H1 (cell line): Measurements from ENCODE around the gene DCN. TPM values are rescaled to one million over a fixed set of nuclear protein-coding genes. Genes with fewer than 3 reads are reported as not detected.

ENCODE experiments used
- CTCF ChIA-PET: fragments of 300-600 bp; sonication (Branson Sonifier 250); formaldehyde crosslinking; loops from one replicate; lab custom pipeline; 2021; ENCODE audit not compliant: partially characterized antibody; lab: Charles Lee
- POLR2A ChIA-PET: fragments of 300-600 bp; sonication (Branson Sonifier 250); formaldehyde crosslinking; loops from one replicate; lab custom pipeline; 2021; ENCODE audit warnings: inconsistent platforms; ENCODE audit not compliant: partially characterized antibody; lab: Charles Lee
- DNase-seq, 2 experiments: peaks; one replicate each; pipeline versions ENCODE4 v3.0.0 to v3.0.0-alpha.2; 2010 to 2022; ENCODE audit warnings: low spot score in 2 of 2, low read depth in 1 of 2, mixed read lengths in 1 of 2
- FAIRE-seq: peaks from 2 replicates; lab custom pipeline; 2011; peaks lifted over from hg19 to GRCh38; lab: Jason Lieb, UNC
- H2AFZ ChIP-seq: 2 replicates; pipeline ENCODE4 v1.8.1; 2012; ENCODE audit warnings: low read length, inconsistent platforms
- H2AK5ac ChIP-seq: 2 replicates; pipeline ENCODE4 v1.6.1; 2013; ENCODE audit warnings: low read depth, low read length
- H2BK120ac ChIP-seq: replicated peaks from 2 replicates; pipeline ENCODE3; 2013; ENCODE audit warnings: low read depth, low read length, inconsistent platforms
- H2BK12ac ChIP-seq: 2 replicates; pipeline ENCODE4 v1.6.1; 2013; ENCODE audit warnings: low read depth, low read length
- H2BK15ac ChIP-seq: 2 replicates; pipeline ENCODE4 v1.6.1; 2013; ENCODE audit warnings: low read length
- H2BK20ac ChIP-seq: 2 replicates; pipeline ENCODE4 v1.6.1; 2013; ENCODE audit warnings: low read length
- H2BK5ac ChIP-seq: 2 replicates; pipeline ENCODE4 v1.6.1; 2013; ENCODE audit warnings: low read depth, low read length
- H3K14ac ChIP-seq: 2 replicates; pipeline ENCODE4 v1.6.1; 2013; ENCODE audit warnings: inconsistent platforms; ENCODE audit not compliant: insufficient read length
- H3K18ac ChIP-seq: 2 replicates; pipeline ENCODE4 v1.6.1; 2013; ENCODE audit warnings: low read length; ENCODE audit errors: extremely low read depth
- H3K23ac ChIP-seq: 2 replicates; pipeline ENCODE4 v1.6.1; 2013; ENCODE audit warnings: inconsistent platforms; ENCODE audit not compliant: insufficient read length
- H3K23me2 ChIP-seq: 2 replicates; pipeline ENCODE4 v1.6.1; 2013; ENCODE audit warnings: low read depth, low read length
- H3K27ac ChIP-seq: 2 replicates; pipeline ENCODE4 v1.6.1; 2011; ENCODE audit warnings: low read depth, low read length, inconsistent platforms
- H3K27me3 ChIP-seq, 4 experiments: replicated peaks in 1 of 4; 1 replicate in 1 of 4; 2 replicates in 3 of 4; pipeline versions ENCODE4 v1.6.1 to v1.8.1; 2011 to 2013; ENCODE audit warnings: low read length in 3 of 4, mild to moderate bottlenecking in 3 of 4, inconsistent platforms in 2 of 4, mixed read lengths in 2 of 4, moderate library complexity in 1 of 4; ENCODE audit not compliant: control insufficient read depth in 3 of 4, insufficient read depth in 3 of 4; ENCODE audit errors: extremely low read depth in 1 of 4
- H3K36me3 ChIP-seq, 4 experiments: 2 replicates each; pipeline versions ENCODE4 v1.6.1 to v1.8.1; 2011 to 2013; ENCODE audit warnings: mild to moderate bottlenecking in 4 of 4, low read length in 3 of 4, moderate library complexity in 2 of 4, control low read depth in 1 of 4, inconsistent platforms in 1 of 4; ENCODE audit not compliant: insufficient read depth in 4 of 4, control insufficient read depth in 2 of 4
- H3K4ac ChIP-seq: replicated peaks from 2 replicates; pipeline ENCODE3; 2013; ENCODE audit warnings: low read length, low read depth, mixed read lengths, inconsistent platforms; ENCODE audit not compliant: insufficient read length
- H3K4me1 ChIP-seq, 4 experiments: replicated peaks in 1 of 4; 1 replicate in 1 of 4; 2 replicates in 3 of 4; pipeline versions ENCODE4 v1.6.1 to v1.8.1; 2011 to 2013; ENCODE audit warnings: low read length in 3 of 4, inconsistent platforms in 2 of 4, mixed read lengths in 1 of 4; ENCODE audit not compliant: insufficient read depth in 4 of 4, control insufficient read depth in 3 of 4
- H3K4me2 ChIP-seq, 2 experiments: 2 replicates each; pipeline versions ENCODE4 v1.6.1 to v1.8.1; 2011 to 2013; ENCODE audit warnings: low read depth in 2 of 2, low read length in 2 of 2, control low read depth in 1 of 2, inconsistent platforms in 1 of 2, mild to moderate bottlenecking in 1 of 2; ENCODE audit not compliant: insufficient read depth in 1 of 2
- H3K4me3 ChIP-seq, 4 experiments: fragments of 200-600, 300-600 bp in 1 of 4; sonication (generic), shearing (Covaris generic), sonication (Bioruptor Twin) in 1 of 4; 2 replicates each; pipeline versions ENCODE4 v1.5.1 to v1.8.1; 2011 to 2016; ENCODE audit warnings: low read length in 4 of 4, low read depth in 3 of 4, control low read depth in 2 of 4, inconsistent platforms in 2 of 4, mild to moderate bottlenecking in 2 of 4, mixed read lengths in 1 of 4, moderate library complexity in 1 of 4; ENCODE audit not compliant: insufficient read depth in 2 of 4; ENCODE audit errors: extremely low read depth in 1 of 4
- H3K56ac ChIP-seq: replicated peaks from 2 replicates; pipeline ENCODE3; 2013; ENCODE audit warnings: low read depth, mild to moderate bottlenecking, mixed read lengths, low read length, inconsistent platforms; ENCODE audit not compliant: insufficient read length
- H3K79me1 ChIP-seq: 2 replicates; pipeline ENCODE4 v1.6.1; 2013; ENCODE audit warnings: low read depth, low read length, control low read depth
- H3K79me2 ChIP-seq, 2 experiments: 2 replicates each; pipeline versions ENCODE4 v1.6.1 to v1.8.1; 2012 to 2013; ENCODE audit warnings: low read length in 2 of 2, mild to moderate bottlenecking in 2 of 2, inconsistent platforms in 1 of 2; ENCODE audit not compliant: insufficient read depth in 2 of 2, control insufficient read depth in 1 of 2
- H3K9ac ChIP-seq, 4 experiments: replicated peaks in 1 of 4; 1 replicate in 1 of 4; 2 replicates in 3 of 4; pipeline versions ENCODE4 v1.6.1 to v1.8.1; 2011 to 2013; ENCODE audit warnings: low read depth in 3 of 4, low read length in 3 of 4, control low read depth in 2 of 4, mild to moderate bottlenecking in 2 of 4, moderate library complexity in 2 of 4, inconsistent platforms in 1 of 4; ENCODE audit errors: extremely low read depth in 1 of 4
- H3K9me3 ChIP-seq, 2 experiments: 2 replicates each; pipeline versions ENCODE4 v1.6.1 to v1.8.1; 2012 to 2013; ENCODE audit warnings: mild to moderate bottlenecking in 2 of 2, moderate library complexity in 2 of 2, control low read depth in 1 of 2, inconsistent platforms in 1 of 2, low read depth in 1 of 2, low read length in 1 of 2, mixed read lengths in 1 of 2; ENCODE audit not compliant: insufficient read depth in 2 of 2
- H4K20me1 ChIP-seq, 2 experiments: replicated peaks in 1 of 2; 2 replicates each; pipeline versions ENCODE3 to v1.8.1; 2011 to 2013; ENCODE audit warnings: inconsistent platforms in 2 of 2, low read length in 2 of 2, mild to moderate bottlenecking in 1 of 2; ENCODE audit not compliant: insufficient read depth in 2 of 2, control insufficient read depth in 1 of 2
- H4K5ac ChIP-seq: 2 replicates; pipeline ENCODE4 v1.6.1; 2013; ENCODE audit warnings: low read length, low read depth, mixed read lengths, inconsistent platforms; ENCODE audit not compliant: insufficient read length
- H4K8ac ChIP-seq: 2 replicates; pipeline ENCODE4 v1.8.0; 2013; ENCODE audit warnings: mild to moderate bottlenecking, moderate library complexity, low read length, inconsistent platforms; ENCODE audit not compliant: insufficient read depth; ENCODE audit errors: extremely low read depth
- H4K91ac ChIP-seq: replicated peaks from 2 replicates; pipeline ENCODE3; 2013; ENCODE audit warnings: low read length, mixed read lengths, inconsistent platforms; ENCODE audit not compliant: insufficient read length
- ASH2L ChIP-seq: fragments of 200-600, 300-600 bp; sonication (generic); IDR thresholded peaks from one replicate; pipeline ENCODE4 v1.7.1; 2017; ENCODE audit warnings: low read length
- BCL11A ChIP-seq, 2 experiments: IDR thresholded peaks; one replicate each; pipeline ENCODE4 v1.6.1; 2011; ENCODE audit warnings: low read depth in 2 of 2, low read length in 2 of 2, mild to moderate bottlenecking in 2 of 2
- CTBP2 ChIP-seq: IDR thresholded peaks from 2 replicates; pipeline ENCODE4 v1.7.0; 2011; ENCODE audit warnings: borderline replicate concordance, mild to moderate bottlenecking, moderate library complexity, mixed read lengths, low read length; ENCODE audit not compliant: insufficient read depth, insufficient read length
- CTCF ChIP-seq, 3 experiments: IDR thresholded peaks; 1 replicate in 2 of 3; 2 replicates in 1 of 3; pipeline versions ENCODE4 v1.5.1 to v1.6.1; 2011; ENCODE audit warnings: low read length in 3 of 3, mild to moderate bottlenecking in 3 of 3, inconsistent platforms in 2 of 3, low read depth in 1 of 3, moderate library complexity in 1 of 3; ENCODE audit not compliant: insufficient read depth in 1 of 3; ENCODE audit errors: control extremely low read depth in 1 of 3
- FOSL1 ChIP-seq: IDR thresholded peaks from 2 replicates; pipeline ENCODE4 v1.6.1; 2011; ENCODE audit warnings: mild to moderate bottlenecking, low read depth, low read length, moderate library complexity; ENCODE audit not compliant: insufficient read depth
- HDAC6 ChIP-seq: IDR thresholded peaks from one replicate; pipeline ENCODE4 v1.7.1; 2012; ENCODE audit warnings: low read depth, mild to moderate bottlenecking, inconsistent platforms, low read length, moderate library complexity
- MAFK ChIP-seq: IDR thresholded peaks from 2 replicates; pipeline ENCODE4 v1.6.1; 2012; ENCODE audit warnings: low read depth, mild to moderate bottlenecking, improper control_type of control experiment, low read length
- RBBP5 ChIP-seq: IDR thresholded peaks from 2 replicates; pipeline ENCODE4 v1.7.1; 2012; ENCODE audit warnings: low read depth, mild to moderate bottlenecking, inconsistent platforms, low read length, moderate library complexity, borderline replicate concordance
- RXRA ChIP-seq: IDR thresholded peaks from 2 replicates; pipeline ENCODE4 v1.6.1; 2011; ENCODE audit warnings: low read depth, mild to moderate bottlenecking, low read length, moderate library complexity; ENCODE audit not compliant: insufficient read depth
- SIRT6 ChIP-seq: IDR thresholded peaks from one replicate; pipeline ENCODE4 v1.7.1; 2012; ENCODE audit warnings: low read length, inconsistent platforms
- TBP ChIP-seq: IDR thresholded peaks from 2 replicates; pipeline ENCODE4 v1.6.1; 2011; ENCODE audit warnings: low read depth, low read length, improper control_type of control experiment
- YY1 ChIP-seq: IDR thresholded peaks from 2 replicates; pipeline ENCODE4 v1.6.1; 2011; ENCODE audit warnings: low read depth, mild to moderate bottlenecking, low read length
- WGBS, 2 experiments: shearing (Covaris generic) in 1 of 2; methylation state at CpG; one replicate each; pipeline versions ENCODE4 v1.1.6 to v1.1.7; 2013 to 2015; ENCODE audit warnings: low lambda C conversion rate in 2 of 2, mixed read lengths in 2 of 2, inconsistent platforms in 1 of 2, low coverage in 1 of 2, missing lambda C conversion rate in 1 of 2; ENCODE audit not compliant: insufficient replicate concordance in 2 of 2, insufficient coverage in 1 of 2, insufficient read length in 1 of 2; ENCODE audit errors: extremely low coverage in 1 of 2, missing lambda C conversion rate in 1 of 2; 5-methylcytosine and 5-hydroxymethylcytosine counted together
- polyA plus RNA-seq, 7 experiments: library from polyadenylated mRNA; depleted of rRNA in 3 of 7; stranded (reverse) in 5 of 7; unstranded in 2 of 7; fragments of >200 nt in 5 of 7; fragments of 200-250 nt in 2 of 7; gene quantifications; 1 replicate in 5 of 7; 2 replicates in 1 of 7; 4 replicates in 1 of 7; pipeline versions ENCODE4 v1.2.1 to v1.2.3, GENCODE V29; 2011 to 2013; ENCODE audit warnings: missing spikeins in 2 of 7, mixed read lengths in 2 of 7
- total RNA-seq: library from RNA; stranded (reverse); fragmentation: NEBNext Ultra II Directional; extraction: Animal tissue kit (Norgen Biotek cat#: 25700); gene quantifications from 2 replicates; pipeline ENCODE4 v1.2.1, GENCODE V29; 2021

Gene DCN
- total and polyA plus RNA-seq, 2 of the 8 experiments (the other 6 are each of a cell fraction or from before 2014, with no cell fraction given): not detected

- no peak for FAIRE-seq
- no peak overlapping the region for H3K56ac ChIP-seq
- H3K14ac ChIP-seq: no peak overlapping the region
- H2BK5ac ChIP-seq: no peak overlapping the region
- H4K20me1 ChIP-seq: no peaks in the 10 kb centered on the region
- H3K23ac ChIP-seq: no peak overlapping the region
- H3K18ac ChIP-seq: no peak overlapping the region
- no peak overlapping the region for H4K8ac ChIP-seq
- H3K4me2 ChIP-seq: no peak overlapping the region
- H3K79me2 ChIP-seq: no peaks in the 10 kb centered on the region
- no peak overlapping the region for H4K5ac ChIP-seq
- H3K4ac ChIP-seq: no peak overlapping the region
- H3K9ac ChIP-seq: no peak overlapping the region
- H2BK20ac ChIP-seq: no peak overlapping the region
- H3K27me3 ChIP-seq: no peaks in the 10 kb centered on the region
- H3K36me3 ChIP-seq: no peaks in the 10 kb centered on the region; a peak in 1 of 8 replicates
- no peak overlapping the region for H2BK12ac ChIP-seq
- H2BK120ac ChIP-seq: no peak overlapping the region
- CTCF ChIA-PET: interaction anchor here (0.7 kb wide), 1 partner anchor 21 kb away, joined by 3 read pairs; no protein-coding TSS in a partner anchor
- DNase-seq: no peak
- 66% methylated on average over 3 of the region's 3 CpGs; no CpG with 5 or more reads in 1 of the 2 experiments for WGBS, 2 experiments
- no peaks in the 10 kb centered on the region for H3K4me1 ChIP-seq
- POLR2A ChIA-PET: no interaction called here
- no peak overlapping the region for H2AFZ ChIP-seq
- no peaks in the 10 kb centered on the region for H3K23me2 ChIP-seq
- no peak overlapping the region for H4K91ac ChIP-seq
- no peaks in the 10 kb centered on the region for H3K79me1 ChIP-seq
- no peaks in the 10 kb centered on the region for H3K9me3 ChIP-seq
- no peak overlapping the region for H3K27ac ChIP-seq
- no peak overlapping the region for H2BK15ac ChIP-seq
- no peak overlapping the region for H3K4me3 ChIP-seq
- no peak overlapping the region for H2AK5ac ChIP-seq
- no peak for TF ChIP-seq MAFK
- no peak for TF ChIP-seq HDAC6
- TF ChIP-seq FOSL1: no peak
- TF ChIP-seq YY1: no peak
- TF ChIP-seq RBBP5: no peak
- TF ChIP-seq BCL11A (IDR thresholded peaks at IDR 0.05; ENCODE audit: low read depth in 2 of 2, low read length in 2 of 2): no peak
- no peak for TF ChIP-seq TBP
- TF ChIP-seq ASH2L: no peak
- TF ChIP-seq SIRT6: no peak
- TF ChIP-seq CTBP2: no peak
- TF ChIP-seq CTCF (IDR thresholded peaks at IDR 0.05; ENCODE audit: control extremely low read depth in 1 of 3, insufficient read depth in 1 of 3, low read depth in 1 of 3, low read length in 3 of 3): no peak
- no peak for TF ChIP-seq RXRA
These were observed 21.0 kb upstream of the DCN start for GRCh38 chr12:91203610-91204009.
